Pancreas (tissue), 10 donors: ENCODE results near the gene LIN52. TPM values are rescaled to one million over a fixed set of nuclear protein-coding genes. Genes with fewer than 3 reads are reported as not detected.

Experiments used
- ATAC-seq, 4 donors: fragments of 200-7000 bp; cut with Tn5 transposase; one replicate each; pipeline versions ENCODE4 v1.8.0 to v1.9.1; 2020; ENCODE audit warnings: mild to moderate bottlenecking in 4 of 4, moderate library complexity in 4 of 4
- DNase-seq, 6 donors: peaks; one replicate each; pipeline ENCODE4 v3.0.0-alpha.2; 2020
- FAIRE-seq: peaks from 2 replicates; lab custom pipeline; 2012; peaks lifted over from hg19 to GRCh38; lab: Jason Lieb, UNC
- H3K27ac ChIP-seq, 4 donors: fragments of 200-600 bp; sonication (generic); 1 replicate in 3 of 4; 2 replicates in 1 of 4; pipeline versions ENCODE4 v1.5.0 to v1.8.0; 2020
- H3K27me3 ChIP-seq, 4 donors: fragments of 200-600 bp; one replicate each; pipeline ENCODE4 v1.8.0; 2021
- H3K36me3 ChIP-seq, 3 donors: fragments of 200-600 bp; sonication (generic) in 1 of 3; one replicate each; pipeline versions ENCODE4 v1.5.0 to v1.8.0; 2020 to 2021
- H3K4me1 ChIP-seq, 3 donors: fragments of 200-600 bp; one replicate each; pipeline ENCODE4 v1.8.0; 2021
- H3K4me3 ChIP-seq, 4 donors: fragments of 200-600 bp; sonication (generic) in 2 of 4; one replicate each; pipeline versions ENCODE4 v1.5.0 to v1.8.0; 2020 to 2021
- H3K9me3 ChIP-seq, 4 donors: fragments of 200-600 bp; one replicate each; pipeline ENCODE4 v1.8.0; 2021
- CTCF ChIP-seq, 4 donors: fragments of 200-600 bp; sonication (generic) in 3 of 4; IDR thresholded peaks; one replicate each; pipeline versions ENCODE4 v1.5.0 to v1.8.0; 2021; ENCODE audit warnings: antibody characterized with exemption in 4 of 4
- WGBS, 2 donors: extraction: QIAGEN DNeasy Blood & Tissue Kit; methylation state at CpG; one replicate each; pipeline ENCODE4 v1.1.7; 2013; 5-methylcytosine and 5-hydroxymethylcytosine counted together
- intact Hi-C, 3 donors: fragments of 100-400 bp; cut with DNase I; formaldehyde crosslinking; loops; one replicate each; pipeline versions ENCODE4 v1.11.1 to v1.14.2; 2022
- polyA plus RNA-seq, 2 donors: library from polyadenylated mRNA; stranded (reverse); fragments of 200-250 nt; gene quantifications; one replicate each; pipeline ENCODE4 v1.2.3, GENCODE V29; 2013
- total RNA-seq, 6 donors: library from RNA; stranded (reverse); fragmentation: NEBNext Ultra II Directional in 4 of 6; extraction: Animal tissue kit (Norgen Biotek cat#: 25700) in 4 of 6; gene quantifications; one replicate each; pipeline versions ENCODE4 v1.2.1 to v1.2.4, GENCODE V29; 2021 to 2023
- donor health status: healthy with polysubstance abuse.
- donor health status: DM: no; HTN: no; CAD: no; lungs with moderate emphysema.
- donor health status: DM: no; HTN: no; CAD: no.
- donor health status: control.
- donor health status: control.
- donor health status: Bipolar disorder and iron deficiency.
- donor health status: DM: yes; HTN: yes; CAD: no.
- donor health status: DM: no; HTN: no; CAD: no.
- donor health status: DM: no; HTN: no; CAD: no.
- donor health status: DM: yes; HTN: yes; CAD: no.

Gene LIN52
- total and polyA plus RNA-seq, 8 donors, result 1.6 to 4.6 (median 3.1) TPM

GRCh38 chr14:74249433-74250375 is 164.9 kb downstream of the LIN52 start:
- Histone ChIP-seq H3K4me3 (no peak overlapping the region), H3K27ac (no peak overlapping the region), H3K27me3 (no peaks in the 10 kb centered on the region), H3K9me3 (no peaks in the 10 kb centered on the region), H3K4me1 (no peaks in the 10 kb centered on the region), H3K36me3 (no peaks in the 10 kb centered on the region)
- no peak for TF ChIP-seq CTCF (IDR thresholded peaks at IDR 0.05)
- 65 to 68% methylated on average over 12 of the region's 12 CpGs for WGBS, 2 donors
- intact Hi-C loops, result loop anchor here in 2 of 3 donors (5.0 kb wide), 2 partner anchors 137 to 142 kb away; no protein-coding TSS in a partner anchor
- no peak for ATAC-seq
- FAIRE-seq, result no peak
- no peak for DNase-seq

Other genes starting within 250 kb of the LIN52 start
- gene PTGR2, start 233.1 kb upstream of the LIN52 start, total RNA-seq, result 1 to 10 TPM; 3.8 to 6.9 (median 5.2) TPM
- gene PTGR2, start 233.1 kb upstream of the LIN52 start, polyA plus RNA-seq, result 1 to 10 TPM; 3.5 to 7.2 TPM
- gene ZNF410, start 198.1 kb upstream of the LIN52 start, total RNA-seq, result 10 to 100 TPM; 13.3 to 24.2 (median 15.8) TPM
- 10 to 100 TPM; 15.3 to 23.4 TPM for gene ZNF410, start 198.1 kb upstream of the LIN52 start, polyA plus RNA-seq
- gene FAM161B, start 134.9 kb upstream of the LIN52 start, total RNA-seq, result 1 to 10 TPM in 5 of 6 donors, under 1 TPM in 1; 0.97 to 2.0 (median 1.2) TPM
- gene FAM161B, start 134.9 kb upstream of the LIN52 start, polyA plus RNA-seq, result 1 to 10 TPM; 1.4 to 2.0 TPM
- gene COQ6, start 134.7 kb upstream of the LIN52 start, total RNA-seq, result 1 to 10 TPM; 5.1 to 8.1 (median 6.7) TPM
- gene COQ6, start 134.7 kb upstream of the LIN52 start, polyA plus RNA-seq, result 10 to 100 TPM in 1 of 2 donors, 1 to 10 TPM in 1; 6.5 to 19.8 TPM
- gene ENTPD5, start 65.7 kb upstream of the LIN52 start, total RNA-seq, result 1 to 10 TPM; 3.6 to 7.4 (median 5.6) TPM
- 1 to 10 TPM; 2.7 to 3.1 TPM for gene ENTPD5, start 65.7 kb upstream of the LIN52 start, polyA plus RNA-seq
- gene BBOF1, start 65.6 kb upstream of the LIN52 start, total RNA-seq, result 1 to 10 TPM; 1.0 to 2.3 (median 1.9) TPM
- 1 to 10 TPM; 2.5 to 4.6 TPM for gene BBOF1, start 65.6 kb upstream of the LIN52 start, polyA plus RNA-seq
- 10 to 100 TPM; 11.3 to 36.1 (median 19.4) TPM for gene ALDH6A1, start 503 bp upstream of the LIN52 start, total RNA-seq
- gene ALDH6A1, start 503 bp upstream of the LIN52 start, polyA plus RNA-seq, result 1 to 10 TPM; 5.6 to 6.5 TPM
- gene VSX2, start 154.5 kb downstream of the LIN52 start, total RNA-seq, result not detected
- gene VSX2, start 154.5 kb downstream of the LIN52 start, polyA plus RNA-seq, result not detected
- 10 to 100 TPM; 15.5 to 36.9 (median 18.3) TPM for gene ABCD4, start 218.0 kb downstream of the LIN52 start, total RNA-seq
- 10 to 100 TPM; 54.7 to 68.1 TPM for gene ABCD4, start 218.0 kb downstream of the LIN52 start, polyA plus RNA-seq